Effector memory CD8-positive, alpha-beta T cell (primary cell): ENCODE results near the gene TRIM31.
A peak's percentile ranks its signal among the peaks of the same experiment; 100 is the strongest.

Experiments used
- ATAC-seq: fragments of 150-1000 bp; cut with Tn5 transposase; replicated peaks from 2 replicates; pipeline ENCODE4 v1.10.0; 2021; ENCODE audit warnings: mild to moderate bottlenecking, moderate library complexity
- DNase-seq, 3 experiments: peaks; one replicate each; pipeline ENCODE4 v3.0.0; 2021
- H3K27ac Mint-ChIP-seq, 2 donors: one replicate each; pipeline ENCODE4 v1.8.0; 2022; ENCODE audit warnings: mild to moderate bottlenecking in 2 of 2, mixed read lengths in 2 of 2, moderate library complexity in 2 of 2
- H3K27me3 Mint-ChIP-seq, 2 donors: one replicate each; pipeline ENCODE4 v1.8.0; 2022; ENCODE audit warnings: mixed read lengths in 2 of 2
- H3K36me3 Mint-ChIP-seq: one replicate; pipeline ENCODE4 v1.8.0; 2022; ENCODE audit warnings: mild to moderate bottlenecking, moderate library complexity, mixed read lengths; ENCODE audit not compliant: insufficient read depth
- H3K4me1 Mint-ChIP-seq, 2 donors: one replicate each; pipeline ENCODE4 v1.8.0; 2022; ENCODE audit warnings: low read depth in 2 of 2, mixed read lengths in 2 of 2
- H3K4me3 Mint-ChIP-seq, 2 donors: one replicate each; pipeline ENCODE4 v1.8.0; 2022; ENCODE audit warnings: mild to moderate bottlenecking in 2 of 2, mixed read lengths in 2 of 2, moderate library complexity in 2 of 2
- H3K9me3 Mint-ChIP-seq, 2 donors: one replicate each; pipeline ENCODE4 v1.8.0; 2022; ENCODE audit warnings: mixed read lengths in 2 of 2
- total RNA-seq, 9 experiments: gene quantifications; one replicate each; lab custom pipeline; 2026; lab: John Stamatoyannopoulos, UW

TRIM31 gene, protein sequence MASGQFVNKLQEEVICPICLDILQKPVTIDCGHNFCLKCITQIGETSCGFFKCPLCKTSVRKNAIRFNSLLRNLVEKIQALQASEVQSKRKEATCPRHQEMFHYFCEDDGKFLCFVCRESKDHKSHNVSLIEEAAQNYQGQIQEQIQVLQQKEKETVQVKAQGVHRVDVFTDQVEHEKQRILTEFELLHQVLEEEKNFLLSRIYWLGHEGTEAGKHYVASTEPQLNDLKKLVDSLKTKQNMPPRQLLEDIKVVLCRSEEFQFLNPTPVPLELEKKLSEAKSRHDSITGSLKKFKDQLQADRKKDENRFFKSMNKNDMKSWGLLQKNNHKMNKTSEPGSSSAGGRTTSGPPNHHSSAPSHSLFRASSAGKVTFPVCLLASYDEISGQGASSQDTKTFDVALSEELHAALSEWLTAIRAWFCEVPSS
- total RNA-seq: 0 to 0.38 (median 0) reads per million in 9 experiments

DNA sequence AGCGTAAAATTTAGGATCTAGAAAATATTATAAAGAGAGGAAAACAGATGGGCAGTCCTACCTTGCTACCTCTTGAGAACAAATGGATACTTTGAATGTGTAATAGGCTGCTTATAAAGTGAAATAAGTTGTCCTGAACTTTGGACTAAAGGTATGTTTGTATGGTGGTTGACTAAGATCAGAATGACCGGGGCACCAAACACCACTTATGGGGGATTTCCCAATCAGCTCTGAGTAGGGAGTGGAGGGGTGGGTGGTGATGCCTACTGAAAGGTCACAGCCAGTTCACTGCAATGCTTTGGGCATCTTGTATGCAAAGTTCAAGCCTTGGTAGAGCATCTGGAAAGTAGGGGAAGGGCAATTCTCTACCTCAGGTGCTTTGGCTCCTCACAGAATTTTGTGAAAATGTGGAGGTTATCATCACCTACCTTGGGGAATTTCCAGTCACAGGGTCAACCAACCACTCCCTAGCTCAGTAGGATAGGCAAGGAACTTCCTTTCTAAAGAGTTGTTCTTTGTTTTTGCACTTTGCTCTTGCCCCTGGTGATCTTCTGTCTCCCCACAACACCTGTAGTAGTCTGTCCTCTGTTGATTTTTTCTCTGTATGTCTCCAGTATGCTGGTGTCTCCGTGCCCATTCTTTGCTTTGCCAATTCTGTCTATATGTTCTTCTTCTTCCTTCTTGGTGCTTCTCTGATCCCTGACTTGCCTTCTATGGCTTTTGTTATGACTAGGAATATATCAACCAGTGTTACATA is at the start of gene TRIM31:
TRIM31 (minus strand) TSS at position 88 of the 757 bp plus-strand sequence. CDS start 285 bp downstream, outside the sequence.
- Mint-ChIP-seq H3K4me1 (no peaks in the 10 kb centered on the region), H3K27me3 (peaks cover 72 to 74% of the 10 kb centered on the region in 2 donors), H3K9me3 (no peaks in the 10 kb centered on the region), H3K27ac (no peak within 1 kb of the TSS), H3K36me3 (peaks cover 3% of the 10 kb centered on the region), H3K4me3 (no peak within 1 kb of the TSS)
- no peak for DNase-seq
- peak; percentile 40 for ATAC-seq

GRCh38 chr6:30162265-30163089 is 49.6 kb upstream of the TRIM31 start:
- DNase-seq (no peak), ATAC-seq (no peak)
- Mint-ChIP-seq H3K4me3 (peak overlapping the region in 1 of 2 donors; percentile 6), H3K27me3 (peaks cover 44 to 85% of the 10 kb centered on the region in 2 donors), H3K27ac (no peak overlapping the region), H3K4me1 (peaks cover 0 to 10% of the 10 kb centered on the region in 2 donors), H3K36me3 (no peaks in the 10 kb centered on the region), H3K9me3 (no peaks in the 10 kb centered on the region)

GRCh38 chr6:30160785-30161531 is 48.1 kb upstream of the TRIM31 start, which contains the start of gene TRIM10:
Gene TRIM10 (minus strand): TSS chr6:30161211. CDS start chr6:30160858, 353 bp downstream.
- Mint-ChIP-seq H3K27me3 (peaks cover 41 to 83% of the 10 kb centered on the region in 2 donors), H3K9me3 (no peaks in the 10 kb centered on the region), H3K36me3 (no peaks in the 10 kb centered on the region), H3K4me1 (peaks cover 0 to 10% of the 10 kb centered on the region in 2 donors), H3K4me3 (no peak within 1 kb of the TSS), H3K27ac (no peak within 1 kb of the TSS)
- ATAC-seq (no peak), DNase-seq (no peak)

GRCh38 chr6:30160008-30160784 is 47.3 kb upstream of the TRIM31 start:
- peaks cover 49 to 85% of the 10 kb centered on the region in 2 donors for H3K27me3 Mint-ChIP-seq
- H3K36me3 Mint-ChIP-seq: no peaks in the 10 kb centered on the region
- no peaks in the 10 kb centered on the region for H3K9me3 Mint-ChIP-seq
- peaks cover 0 to 10% of the 10 kb centered on the region in 2 donors for H3K4me1 Mint-ChIP-seq
- ATAC-seq (no peak), DNase-seq (no peak)
- no peak overlapping the region for H3K4me3 Mint-ChIP-seq
- no peak overlapping the region for H3K27ac Mint-ChIP-seq

- peaks cover 53 to 85% of the 10 kb centered on the region in 2 donors for H3K27me3 Mint-ChIP-seq
- H3K4me3 Mint-ChIP-seq: no peak overlapping the region
- H3K36me3 Mint-ChIP-seq: no peaks in the 10 kb centered on the region
- ATAC-seq (no peak), DNase-seq (no peak)
- H3K9me3 Mint-ChIP-seq: no peaks in the 10 kb centered on the region
- no peak overlapping the region for H3K27ac Mint-ChIP-seq
- H3K4me1 Mint-ChIP-seq: peaks cover 0 to 10% of the 10 kb centered on the region in 2 donors
Observed at GRCh38 chr6:30158475-30159040, 45.7 kb upstream of the TRIM31 start.

- Mint-ChIP-seq H3K27me3 (peaks cover 56 to 85% of the 10 kb centered on the region in 2 donors), H3K36me3 (no peaks in the 10 kb centered on the region), H3K9me3 (no peaks in the 10 kb centered on the region), H3K4me3 (no peak overlapping the region), H3K4me1 (peaks cover 0 to 7% of the 10 kb centered on the region in 2 donors), H3K27ac (no peak overlapping the region)
- no peak for DNase-seq
- ATAC-seq: no peak
Observed at GRCh38 chr6:30157999-30158398, 45.1 kb upstream of the TRIM31 start.

- Mint-ChIP-seq H3K4me1 (peaks cover 0 to 5% of the 10 kb centered on the region in 2 donors), H3K4me3 (no peak overlapping the region), H3K27ac (no peak overlapping the region), H3K27me3 (peaks cover 56 to 88% of the 10 kb centered on the region in 2 donors), H3K36me3 (no peaks in the 10 kb centered on the region), H3K9me3 (no peaks in the 10 kb centered on the region)
- DNase-seq (no peak), ATAC-seq (no peak)
Observed at GRCh38 chr6:30157581-30157980, 44.7 kb upstream of the TRIM31 start.

GRCh38 chr6:30156774-30157173 is 43.9 kb upstream of the TRIM31 start:
- Mint-ChIP-seq H3K36me3 (no peaks in the 10 kb centered on the region), H3K27ac (no peak overlapping the region), H3K4me3 (no peak overlapping the region), H3K27me3 (peaks cover 56 to 81% of the 10 kb centered on the region in 2 donors), H3K9me3 (no peaks in the 10 kb centered on the region), H3K4me1 (peaks cover 0 to 5% of the 10 kb centered on the region in 2 donors)
- no peak for DNase-seq
- no peak for ATAC-seq

GRCh38 chr6:30156262-30156599 is 43.3 kb upstream of the TRIM31 start:
- ATAC-seq: no peak
- Mint-ChIP-seq H3K9me3 (no peaks in the 10 kb centered on the region), H3K4me1 (peaks cover 0 to 5% of the 10 kb centered on the region in 2 donors), H3K4me3 (no peak overlapping the region), H3K27me3 (peaks cover 56 to 80% of the 10 kb centered on the region in 2 donors), H3K36me3 (no peaks in the 10 kb centered on the region), H3K27ac (no peak overlapping the region)
- no peak for DNase-seq

DNA sequence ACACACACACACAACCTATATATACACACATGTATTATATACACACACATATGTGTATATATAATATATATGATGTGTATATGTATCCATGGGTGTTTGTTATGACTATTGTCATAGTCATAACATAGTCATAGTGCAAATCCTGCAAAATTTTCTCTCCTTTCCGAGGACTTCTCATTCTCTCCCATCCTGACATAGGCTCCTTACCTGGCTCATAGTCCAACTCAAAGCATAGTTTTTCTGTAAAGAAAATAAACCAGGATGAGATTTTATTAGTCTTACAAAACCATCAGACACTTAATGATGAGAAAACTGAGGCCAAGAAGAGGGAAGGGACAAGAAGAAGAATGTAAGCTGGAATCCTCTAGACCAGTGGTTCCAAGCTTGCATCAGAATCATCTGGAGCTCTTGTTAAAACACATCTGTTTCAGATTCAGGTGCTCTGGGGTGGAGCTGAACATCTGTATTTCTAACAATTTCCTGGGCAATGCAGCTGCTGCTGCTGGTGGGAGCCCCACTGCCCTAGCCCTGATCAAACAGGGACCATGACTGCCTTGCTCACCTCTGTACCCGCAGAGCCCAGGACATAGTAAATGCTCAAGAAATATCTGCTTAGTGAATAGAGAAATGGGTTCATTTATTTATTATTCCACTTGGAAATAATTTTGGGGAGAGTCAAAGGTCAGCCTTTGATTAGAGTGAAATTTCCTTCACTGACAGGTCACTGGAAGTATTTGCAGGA is 42.8 kb upstream of the TRIM31 start:
- H3K36me3 Mint-ChIP-seq: no peaks in the 10 kb centered on the region
- no peak overlapping the region for H3K4me3 Mint-ChIP-seq
- no peak for ATAC-seq
- H3K27me3 Mint-ChIP-seq: peaks cover 58 to 79% of the 10 kb centered on the region in 2 donors
- H3K9me3 Mint-ChIP-seq: no peaks in the 10 kb centered on the region
- H3K4me1 Mint-ChIP-seq: peaks cover 0 to 5% of the 10 kb centered on the region in 2 donors
- DNase-seq: no peak
- H3K27ac Mint-ChIP-seq: no peak overlapping the region

DNA sequence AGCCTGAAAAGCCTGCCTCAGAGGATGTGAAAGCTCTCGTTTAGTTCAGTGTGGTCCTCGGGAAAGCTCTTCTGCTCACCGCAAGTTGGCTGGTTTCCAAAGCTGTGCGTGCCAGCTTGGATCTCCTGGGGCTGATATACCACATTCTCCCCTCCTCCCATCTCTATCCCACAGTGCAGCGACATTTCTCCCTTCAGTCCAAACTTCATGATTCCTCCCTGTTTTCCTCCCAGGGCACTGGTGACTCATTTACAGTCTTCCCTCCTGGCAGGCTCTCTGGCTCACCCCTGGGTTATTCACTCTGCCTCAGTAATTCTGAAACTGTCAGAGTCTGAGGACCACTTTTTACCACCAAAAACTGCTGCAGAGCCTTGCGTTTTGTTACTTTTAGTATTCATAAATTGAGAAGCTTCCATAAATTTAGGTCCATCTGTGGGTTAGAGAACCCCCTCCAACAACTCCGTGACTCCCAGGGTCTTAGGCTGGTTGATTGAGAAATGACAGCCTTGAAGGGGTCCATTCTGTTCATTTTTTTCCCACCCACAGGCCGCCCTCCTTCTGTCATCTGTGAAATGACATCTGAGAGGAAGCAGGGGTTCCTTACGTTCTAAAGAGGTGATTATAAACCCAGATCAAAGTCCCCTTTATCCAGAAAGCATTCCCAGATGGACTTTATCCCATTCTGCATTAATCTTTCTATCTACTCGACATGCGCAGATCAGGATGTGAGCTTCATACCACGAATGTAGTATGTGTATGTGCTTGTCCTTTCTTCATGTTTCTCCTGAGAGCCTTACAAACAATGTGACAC is 42.0 kb upstream of the TRIM31 start:
- no peak for DNase-seq
- H3K36me3 Mint-ChIP-seq: no peaks in the 10 kb centered on the region
- H3K27me3 Mint-ChIP-seq: peaks cover 62 to 79% of the 10 kb centered on the region in 2 donors

More for the DNA sequence above, 42.0 kb upstream of the TRIM31 start:
- Mint-ChIP-seq H3K27ac (no peak overlapping the region), H3K9me3 (no peaks in the 10 kb centered on the region), H3K4me1 (peaks cover 0 to 5% of the 10 kb centered on the region in 2 donors), H3K4me3 (no peak overlapping the region)
- no peak for ATAC-seq
